ENCODE data around the gene VGLL4.
"Not testable (repeated sequence)": the region's sequence is repeated elsewhere in the genome, so short reads cannot be mapped to it uniquely, and the experiment has no call there.

The VGLL4 gene

DNA sequence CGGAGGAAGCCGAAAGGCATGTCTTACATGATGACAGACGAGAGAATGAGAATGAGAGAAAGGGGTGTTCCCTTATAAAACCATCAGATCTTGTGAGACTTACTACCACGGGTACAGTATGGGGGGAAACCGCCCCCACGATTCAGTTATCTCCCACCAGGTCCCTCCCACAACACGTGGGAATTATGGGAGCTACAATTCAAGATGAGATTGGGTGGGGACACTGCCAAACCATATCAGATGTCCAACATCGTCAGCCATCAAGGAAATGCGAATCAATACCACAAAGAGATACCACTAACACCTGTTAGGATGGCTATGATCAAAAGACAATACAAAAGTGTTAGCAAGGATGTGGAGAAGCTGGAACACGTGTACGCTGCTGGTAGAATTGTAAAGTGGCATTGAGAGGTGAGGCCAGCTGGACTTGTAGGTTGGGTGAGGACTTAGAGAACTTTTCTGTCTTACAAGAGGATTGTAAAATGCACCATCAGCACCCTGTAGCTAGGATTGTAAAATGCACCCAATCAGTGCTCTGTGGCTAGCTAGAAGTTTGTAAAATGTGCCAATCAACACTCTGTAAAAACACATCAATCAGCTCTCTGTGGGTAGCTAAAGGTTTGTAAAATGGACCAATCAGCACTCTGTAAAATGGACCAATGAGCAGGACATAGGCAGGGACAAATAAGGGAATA lies 37.5 kb downstream of the VGLL4 start:
- no peak for DNase-seq (ENCODE audit: low spot score)

DNA sequence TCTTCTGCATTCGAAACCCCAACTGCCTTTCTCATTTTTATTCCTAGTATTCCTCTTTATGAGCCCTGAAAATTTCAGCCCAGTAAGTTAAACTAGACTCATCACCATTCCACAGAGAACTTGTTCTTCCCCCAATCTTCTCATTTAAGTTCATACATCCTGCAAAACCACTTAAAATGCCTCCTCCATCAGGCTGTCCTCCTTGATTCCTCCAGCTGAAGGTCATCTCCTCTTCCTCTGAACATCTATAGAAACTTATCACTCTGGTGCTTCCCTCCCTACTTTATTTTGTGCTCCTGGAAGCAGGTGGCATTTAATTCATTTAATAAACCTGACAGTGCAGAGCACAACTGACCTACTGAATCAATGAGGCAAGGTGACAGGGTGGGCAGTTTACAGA lies 38.3 kb downstream of the VGLL4 start:
- DNase-seq (ENCODE audit: low spot score) = no peak

DNA sequence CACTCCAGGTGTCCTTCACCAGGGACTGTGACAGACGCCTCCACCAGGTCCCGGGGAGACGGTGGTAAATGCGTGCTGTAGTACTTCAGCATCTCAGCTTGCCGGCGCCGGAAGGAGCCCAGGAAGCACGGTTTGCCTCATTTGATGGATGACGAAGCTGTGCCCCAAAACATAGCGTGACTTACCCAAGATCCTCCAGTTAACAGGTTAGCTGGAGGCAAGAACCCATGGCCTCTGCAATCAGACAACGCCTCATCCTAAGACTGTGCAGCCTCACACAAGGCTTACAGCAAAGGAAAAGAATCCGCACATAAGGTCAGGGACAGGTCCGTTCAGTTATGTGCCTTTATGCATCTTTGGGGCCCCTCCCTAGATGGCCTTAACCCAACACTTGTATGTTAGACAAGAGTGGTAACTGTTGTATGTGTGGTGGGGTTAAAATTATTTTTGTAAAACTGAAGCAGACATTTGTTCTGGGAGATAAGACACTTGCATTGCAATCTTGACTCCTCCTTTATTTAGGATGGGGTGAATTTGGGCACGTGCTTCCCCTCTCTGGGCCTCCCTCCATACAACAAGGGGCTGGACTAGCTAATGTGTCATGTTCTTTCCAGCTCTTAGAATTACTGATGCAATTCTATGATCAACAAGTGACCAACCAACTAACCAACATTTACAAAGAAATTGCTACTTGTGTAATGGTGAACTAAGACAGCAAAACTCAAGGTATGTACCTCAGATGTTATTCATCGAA lies 39.4 kb downstream of the VGLL4 start:
- no peak for DNase-seq (ENCODE audit: low spot score)

DNA sequence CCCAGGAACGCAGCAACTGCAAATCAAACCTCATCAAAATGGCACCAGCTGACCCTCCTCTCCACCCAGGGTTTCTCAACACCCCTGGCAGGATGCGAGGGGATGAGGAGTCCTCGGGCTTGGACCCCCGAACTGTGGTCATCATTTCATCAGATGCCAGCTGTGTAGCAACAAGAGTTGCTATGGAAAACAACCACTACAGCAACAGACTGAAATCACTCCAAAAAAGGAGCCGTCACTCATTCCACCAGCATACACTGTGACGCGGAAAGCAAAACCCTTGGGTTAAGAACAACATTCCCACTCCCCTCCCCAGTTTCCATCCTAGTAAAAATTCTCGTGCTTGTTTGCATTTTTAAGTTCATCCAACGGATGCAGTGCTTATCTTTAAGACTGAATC lies 40.1 kb downstream of the VGLL4 start:
- no peak for DNase-seq (ENCODE audit: low spot score)

DNA sequence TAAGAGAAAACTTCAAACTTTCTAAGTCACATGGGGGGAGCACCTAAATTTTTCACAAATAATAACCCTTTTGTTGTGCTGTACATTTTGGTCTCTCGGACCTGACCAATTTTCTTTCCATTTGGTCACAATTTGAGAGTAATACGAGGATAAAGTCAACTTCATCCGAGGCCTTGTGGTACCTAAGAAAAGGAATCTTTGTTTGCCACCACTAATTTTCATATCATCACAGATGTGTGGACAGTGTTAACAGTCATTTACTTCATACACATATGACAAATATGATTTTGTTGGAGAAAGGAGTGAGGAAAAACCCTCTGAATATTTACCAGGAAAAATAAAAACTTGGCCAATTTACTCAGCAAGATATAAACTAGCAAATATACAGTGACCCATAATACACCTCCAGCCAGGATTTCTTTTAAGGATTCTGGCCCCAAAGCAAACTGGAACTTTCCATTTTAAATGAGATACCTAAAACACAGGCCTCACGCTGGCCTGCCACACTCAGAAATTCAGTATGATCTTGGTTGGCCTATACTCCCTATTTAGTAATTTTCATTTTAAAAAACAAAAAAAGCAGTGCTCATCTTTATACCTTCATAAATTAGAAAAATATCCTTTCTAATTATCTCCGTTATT lies 40.7 kb downstream of the VGLL4 start:
- no peak for DNase-seq (ENCODE audit: low spot score)

DNA sequence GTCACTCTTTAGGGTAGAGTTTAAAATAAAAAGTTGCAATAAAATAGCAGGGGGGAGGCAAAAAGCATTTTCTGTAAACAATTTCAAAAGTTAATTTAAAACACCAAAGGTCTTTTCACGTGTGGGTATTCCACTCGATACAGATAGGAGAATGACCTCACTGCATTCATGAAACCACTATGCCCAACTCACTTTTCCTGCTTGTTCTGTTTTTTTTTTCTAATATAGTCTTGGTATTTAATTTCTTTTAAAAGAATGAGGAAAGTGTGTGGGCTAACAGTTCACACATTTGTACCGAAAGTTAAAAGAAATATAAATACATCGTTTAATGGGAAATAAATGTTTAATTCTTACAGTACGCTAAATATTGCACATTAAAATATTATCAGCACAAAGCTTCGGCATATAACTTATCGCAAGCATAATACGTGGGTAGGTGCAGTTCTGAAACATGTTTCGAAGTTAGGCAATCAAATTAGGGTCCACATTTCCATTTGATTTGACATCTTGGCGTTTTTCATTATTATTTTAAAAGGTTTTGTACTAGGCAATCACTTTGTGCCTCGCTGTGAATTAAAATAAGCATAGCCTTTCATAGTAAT lies 41.4 kb downstream of the VGLL4 start:
- no peak for DNase-seq (ENCODE audit: low spot score)

DNA sequence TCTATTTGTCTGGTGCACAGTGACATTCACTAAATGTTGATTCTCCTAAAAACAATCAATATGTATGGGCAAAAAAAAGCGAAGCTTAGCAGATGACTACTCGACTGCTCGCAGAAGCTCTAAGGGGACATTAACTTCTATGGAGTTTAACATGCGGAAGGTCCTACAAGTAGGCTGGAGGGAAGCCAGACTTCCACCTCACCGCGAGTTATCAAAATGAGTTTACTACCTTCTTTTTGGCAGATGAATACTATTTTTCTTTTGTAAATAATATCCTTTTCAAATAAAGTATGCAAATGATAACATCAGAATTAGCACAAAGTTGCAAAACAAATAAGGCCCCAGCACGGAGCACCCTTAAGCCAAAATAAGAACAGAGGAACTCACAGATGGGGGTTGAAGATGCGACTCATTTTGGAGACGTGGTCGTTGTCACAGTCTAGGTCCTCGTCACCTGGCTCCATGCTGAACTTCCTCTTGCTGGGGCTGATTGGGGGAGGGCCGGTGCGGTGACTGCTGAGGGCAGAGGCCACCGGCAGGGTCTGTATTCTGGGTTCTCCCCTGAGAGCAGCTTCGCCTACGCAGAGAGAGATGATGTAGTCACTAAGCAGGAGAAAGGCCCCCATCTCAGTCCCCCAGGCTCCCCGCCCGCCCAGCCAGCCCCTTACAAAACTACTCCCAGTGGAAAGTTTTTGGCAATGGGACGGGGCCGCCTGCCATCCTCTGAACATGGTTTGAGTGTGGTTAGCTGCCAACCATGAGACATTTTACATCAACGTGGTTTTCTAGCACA lies 42.1 kb downstream of the VGLL4 start:
- DNase-seq (ENCODE audit: low spot score) = no peak

DNA sequence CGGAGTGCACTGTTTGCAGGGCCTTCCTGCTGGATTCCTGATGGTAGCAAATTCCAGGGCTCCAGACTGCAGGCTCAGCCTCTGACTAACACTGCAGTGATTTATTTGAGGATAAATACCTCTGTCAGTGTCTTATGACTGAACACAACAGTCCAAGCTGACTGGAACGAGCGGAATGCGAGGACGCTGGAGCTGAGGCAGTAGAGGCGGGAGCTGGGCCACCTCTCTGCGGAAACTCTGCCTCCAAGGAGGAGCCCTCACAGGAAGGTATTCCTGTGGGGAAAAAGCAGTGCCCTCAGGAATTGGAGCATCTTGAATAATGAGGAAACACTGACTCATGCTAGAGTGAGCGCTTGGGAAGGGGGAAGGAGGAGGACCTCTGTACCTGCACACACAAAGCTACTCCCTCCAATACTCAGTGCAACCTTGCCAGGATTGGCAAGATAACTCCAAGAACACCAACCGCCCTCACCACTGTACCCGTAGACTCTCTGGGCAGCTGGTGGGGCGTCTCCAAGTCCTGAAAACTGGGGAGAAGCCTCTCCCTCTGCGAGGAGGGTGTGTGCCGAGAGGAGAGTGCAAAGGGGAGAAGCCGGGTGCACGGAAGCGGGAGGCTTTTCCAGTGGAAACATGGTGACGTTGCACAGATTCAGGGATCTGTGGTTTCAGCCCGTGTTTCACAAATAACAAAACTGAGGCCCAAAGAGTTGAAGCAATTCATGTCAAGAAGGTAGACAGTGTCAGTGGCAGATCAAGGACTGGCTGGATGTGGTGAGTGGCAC lies 43.0 kb downstream of the VGLL4 start:
- no peak for DNase-seq (ENCODE audit: low spot score)

DNA sequence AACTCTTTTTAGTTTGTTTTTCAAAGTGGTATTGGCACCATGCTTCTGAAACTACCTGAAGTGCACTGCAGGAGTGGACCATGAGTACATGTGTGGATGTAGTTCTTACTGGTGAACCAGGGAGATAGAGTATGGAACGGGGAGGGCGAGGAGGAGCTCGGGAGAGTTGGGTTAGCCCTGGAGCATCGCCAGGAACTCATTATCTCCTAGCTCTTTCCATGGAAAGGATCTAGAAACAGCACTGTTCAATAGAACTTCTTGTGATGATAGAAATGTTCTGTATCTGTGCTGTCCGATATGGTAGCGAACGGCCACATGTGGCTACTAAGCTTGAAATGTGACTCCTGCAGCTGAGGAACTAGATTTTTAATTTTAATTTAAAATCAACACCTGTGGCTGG lies 47.3 kb downstream of the VGLL4 start:
- no peak for DNase-seq (ENCODE audit: low spot score)

DNA sequence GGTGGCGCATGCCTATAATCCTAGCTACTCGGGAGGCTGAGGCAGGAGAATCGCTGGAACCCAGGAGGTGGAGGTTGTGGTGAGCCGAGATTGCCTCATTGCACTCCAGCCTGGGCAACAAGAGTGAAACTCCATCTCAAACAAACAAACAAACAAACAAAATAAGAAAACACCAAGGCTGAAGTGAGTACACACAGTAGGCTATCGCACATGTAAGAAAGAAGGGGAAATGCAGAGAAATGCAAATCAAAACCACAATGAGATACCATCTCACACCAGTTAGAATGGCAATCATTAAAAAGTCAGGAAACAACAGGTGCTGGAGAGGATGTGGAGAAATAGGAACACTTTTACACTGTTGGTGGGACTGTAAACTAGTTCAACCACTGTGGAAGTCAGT lies 48.7 kb downstream of the VGLL4 start:
- DNase-seq (ENCODE audit: low spot score) = not testable (repeated sequence)

DNA sequence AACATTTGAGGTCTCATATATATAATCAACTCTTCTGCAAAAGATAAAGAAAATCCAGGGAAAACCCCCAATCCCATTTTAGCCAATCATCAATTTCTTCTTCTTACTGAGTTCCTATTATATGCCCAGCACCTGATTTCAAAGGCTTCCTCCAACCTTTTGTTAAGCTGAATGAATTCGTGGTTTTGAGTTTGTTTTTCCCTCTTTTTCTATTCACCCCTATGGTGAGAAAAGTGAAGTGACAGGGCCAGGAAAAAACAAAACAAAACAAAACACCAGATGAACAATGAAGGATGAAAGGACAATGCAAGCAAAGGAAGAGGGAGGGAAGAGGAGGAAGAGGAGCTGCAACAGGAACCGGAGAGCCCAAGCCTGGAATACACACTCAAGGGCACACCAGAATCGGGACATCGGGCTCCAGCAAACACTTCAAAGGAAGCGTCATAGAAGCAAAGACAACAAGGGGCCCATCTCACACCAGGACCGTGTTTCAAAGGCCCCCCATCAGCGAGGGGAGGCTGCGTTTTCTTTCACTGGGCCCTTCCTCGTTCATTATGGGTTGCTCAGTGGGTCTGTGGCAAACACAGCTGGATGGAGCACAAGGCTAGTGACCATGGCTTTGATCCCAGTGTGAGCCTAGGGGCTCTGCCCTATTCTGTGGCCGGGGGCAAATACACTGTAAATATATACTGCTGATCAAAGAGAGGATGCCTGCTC lies 50.2 kb downstream of the VGLL4 start:
- no peak for DNase-seq (ENCODE audit: low spot score)

DNA sequence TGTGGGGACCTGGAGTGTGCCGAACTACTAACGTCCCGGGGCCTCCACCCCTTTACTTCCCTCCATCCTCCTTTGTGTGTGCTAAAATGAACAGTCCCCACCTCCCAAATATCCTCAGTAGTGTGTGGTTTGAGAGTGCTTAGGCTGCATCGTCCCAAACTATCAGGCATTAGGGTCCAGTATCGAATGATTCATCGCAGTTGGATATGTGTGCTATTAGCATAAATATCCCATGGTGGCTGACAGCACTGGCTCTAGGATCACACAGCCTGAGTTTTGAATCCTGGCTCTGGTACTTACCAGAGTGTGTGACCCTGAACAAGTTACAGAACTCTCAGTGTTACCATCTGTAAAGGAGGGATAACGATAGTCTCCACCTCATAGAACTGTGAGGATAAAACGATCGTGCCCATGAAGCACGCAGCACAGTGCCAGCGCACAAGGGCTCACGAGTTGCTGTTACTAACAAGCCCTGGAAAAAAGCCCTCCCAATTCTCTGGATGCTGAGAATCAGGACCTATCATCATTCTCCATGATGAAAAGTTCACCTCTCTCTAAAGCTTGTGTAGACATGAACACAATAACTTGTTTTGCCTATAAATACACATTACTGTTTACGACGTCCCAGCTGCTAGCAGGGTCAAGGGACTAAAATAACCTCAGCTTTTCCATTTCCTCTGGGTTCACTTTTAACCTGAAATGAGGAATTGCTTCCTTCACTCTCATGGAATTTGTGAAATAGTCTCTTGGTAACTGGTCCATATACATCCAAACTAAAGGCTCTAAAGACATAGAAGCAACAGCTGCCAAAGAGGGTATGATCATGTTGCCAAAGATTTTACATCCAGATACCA lies 51.0 kb downstream of the VGLL4 start:
- no peak for DNase-seq (ENCODE audit: low spot score)

DNA sequence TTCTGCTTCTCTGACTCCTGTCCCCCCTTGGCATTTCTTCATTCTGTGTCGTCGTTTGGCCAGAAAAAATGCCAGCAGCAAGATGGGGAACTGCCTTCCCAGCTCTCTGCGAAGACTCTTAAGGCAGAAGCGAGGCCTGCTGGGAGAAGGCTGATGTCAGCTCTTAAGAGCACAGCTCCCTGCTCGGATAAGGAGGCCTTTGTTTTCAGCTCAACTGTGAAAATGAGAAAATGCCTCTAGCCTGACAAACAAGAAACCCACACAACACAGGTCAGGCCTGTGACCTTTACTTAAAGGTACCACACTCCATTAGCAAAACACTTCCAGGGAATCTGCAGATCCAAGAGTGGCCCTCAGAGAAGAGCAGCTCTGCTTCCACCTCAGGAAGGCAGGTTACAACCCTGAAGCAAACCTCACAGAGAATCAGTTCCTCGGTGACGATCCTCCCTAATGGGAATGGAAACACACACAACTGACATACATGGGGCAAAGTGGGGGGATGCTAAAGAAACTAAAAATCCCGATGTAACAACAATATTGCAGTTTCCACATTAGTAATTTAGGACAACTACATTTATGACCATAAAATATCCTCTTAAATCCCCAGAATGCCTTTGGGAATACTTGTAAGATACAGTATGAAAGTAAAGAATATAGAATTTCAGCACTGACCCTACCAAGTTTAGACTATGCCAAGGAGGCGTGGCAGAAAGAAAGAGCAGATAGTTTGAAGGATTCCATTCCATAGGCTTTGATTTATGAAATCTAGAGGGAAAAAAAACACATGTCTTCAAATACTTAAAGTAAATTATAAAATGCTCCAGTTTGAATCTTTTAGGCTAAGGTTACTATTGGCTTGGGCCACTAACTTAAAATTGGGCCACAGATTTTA lies 52.1 kb downstream of the VGLL4 start:
- no peak for DNase-seq (ENCODE audit: low spot score)

DNA sequence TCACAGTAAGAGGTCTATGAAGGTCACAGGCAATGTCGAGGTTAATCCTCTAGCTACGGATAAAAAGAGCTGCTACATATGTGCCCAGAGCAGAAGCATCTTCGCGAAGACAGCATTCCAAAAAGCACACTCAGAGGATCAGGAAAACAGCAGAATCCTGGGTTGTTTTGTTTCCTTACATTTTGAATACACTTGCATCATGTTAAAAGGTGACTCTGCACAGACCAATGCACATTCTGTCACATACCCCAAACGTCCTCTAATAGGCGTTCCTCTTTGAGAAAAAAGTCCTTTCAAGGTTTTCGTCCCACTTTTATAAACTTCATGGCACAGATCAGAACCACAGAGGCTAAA lies 52.7 kb downstream of the VGLL4 start:
- no peak for DNase-seq (ENCODE audit: low spot score)

DNA sequence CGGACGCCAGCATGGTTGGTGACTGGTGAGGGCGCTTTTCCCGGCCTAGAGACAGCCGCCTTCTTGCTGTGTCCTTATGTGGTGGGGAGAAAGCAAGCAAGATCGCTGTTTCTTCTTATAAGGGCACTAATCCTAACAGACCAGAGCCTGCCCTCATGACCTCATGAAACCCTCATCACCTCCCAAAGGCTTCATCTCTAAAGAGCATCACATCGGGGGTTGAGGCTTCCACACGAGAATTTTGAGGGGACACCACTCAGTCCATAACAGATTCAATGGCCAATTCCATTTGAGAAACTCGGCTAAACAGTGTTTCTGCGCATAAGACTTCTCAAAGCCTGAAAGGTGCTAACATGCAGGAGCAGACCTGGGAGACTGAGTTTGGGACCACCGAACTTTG lies 54.0 kb downstream of the VGLL4 start:
- no peak for DNase-seq (ENCODE audit: low spot score)

DNA sequence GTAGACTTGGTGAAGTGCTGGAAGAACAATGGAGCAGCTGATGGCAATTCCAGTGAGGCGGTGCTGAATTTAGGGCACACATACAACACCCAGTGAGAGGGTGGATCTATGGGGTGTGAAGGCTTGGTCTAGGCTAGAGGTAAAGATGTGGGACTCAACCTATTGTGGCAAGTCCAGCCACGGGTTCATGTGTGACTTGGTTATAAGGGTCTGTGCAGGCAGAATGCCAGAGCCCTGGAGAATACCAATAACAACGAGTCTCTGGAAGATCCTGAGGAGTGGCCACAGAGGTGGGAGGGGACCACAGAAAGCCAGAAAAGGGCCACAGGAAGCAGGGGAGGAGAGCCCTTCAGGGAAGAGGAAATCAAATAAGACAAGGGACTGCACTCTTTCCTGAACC lies 55.0 kb downstream of the VGLL4 start:
- DNase-seq (ENCODE audit: low spot score) = no peak

DNA sequence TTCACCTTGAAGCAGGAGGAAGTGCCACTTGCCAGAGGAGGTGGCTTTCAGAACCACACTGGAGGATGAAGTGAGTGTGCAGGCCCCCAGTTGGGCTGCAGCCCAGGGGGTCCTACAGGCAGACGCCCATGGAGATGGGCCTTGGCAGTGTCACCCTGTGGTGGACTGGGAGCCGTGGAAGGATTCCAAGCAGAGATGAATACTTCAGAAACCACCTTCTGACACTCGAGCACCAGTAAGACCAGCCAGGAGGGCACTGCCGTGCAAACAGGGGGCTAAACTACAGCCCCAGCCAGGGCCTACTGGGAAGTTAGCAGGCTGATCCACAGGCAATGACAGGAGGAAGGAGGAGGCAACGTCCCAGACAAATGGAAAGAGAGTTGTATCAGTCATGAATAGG lies 55.4 kb downstream of the VGLL4 start:
- no peak for DNase-seq (ENCODE audit: low spot score)

DNA sequence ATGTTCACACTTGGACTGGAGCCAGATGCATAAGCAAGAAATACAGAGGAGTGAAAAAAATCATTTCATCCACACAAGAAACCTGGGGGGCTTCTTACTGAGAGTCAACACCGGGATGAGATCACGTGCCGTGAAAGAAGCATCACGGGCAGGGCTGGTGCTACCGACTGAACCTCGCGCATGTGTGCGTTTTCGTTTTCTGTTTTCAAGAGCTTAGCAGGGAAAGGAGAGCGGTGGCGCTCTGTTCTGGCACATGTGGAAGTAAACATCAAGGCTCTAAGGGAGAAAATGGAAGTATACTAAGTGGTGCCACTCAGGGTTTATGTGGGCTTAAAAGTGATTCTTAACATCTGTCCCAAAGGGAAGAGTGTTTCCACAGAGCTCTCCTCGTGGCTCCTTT lies 55.9 kb downstream of the VGLL4 start:
- DNase-seq (ENCODE audit: low spot score) = no peak

DNA sequence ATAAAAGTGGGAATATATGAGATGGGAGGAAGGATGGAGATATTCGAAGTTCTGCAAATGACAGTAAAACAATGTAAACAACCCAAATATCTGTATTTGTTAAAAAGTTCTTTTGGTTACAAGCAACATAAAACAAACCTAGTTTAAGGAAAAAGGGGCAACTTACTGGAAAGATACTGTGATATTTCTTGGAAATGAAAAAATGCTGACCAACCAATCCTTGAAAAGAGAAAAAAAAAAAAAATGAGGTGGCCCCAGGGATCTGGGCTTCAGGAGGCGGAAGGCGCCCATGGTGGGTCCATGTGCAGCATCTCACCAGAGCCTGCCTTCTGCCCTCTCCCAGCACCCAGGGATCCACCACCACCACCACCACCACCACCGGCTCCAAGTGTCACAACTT lies 59.1 kb downstream of the VGLL4 start:
- no peak for DNase-seq (ENCODE audit: low spot score)

All from CD4-positive, alpha-beta T cell treated with Interleukin-15 for 4 hours (primary cell).